ENCODE measurements around the gene TSFM.

DNA sequence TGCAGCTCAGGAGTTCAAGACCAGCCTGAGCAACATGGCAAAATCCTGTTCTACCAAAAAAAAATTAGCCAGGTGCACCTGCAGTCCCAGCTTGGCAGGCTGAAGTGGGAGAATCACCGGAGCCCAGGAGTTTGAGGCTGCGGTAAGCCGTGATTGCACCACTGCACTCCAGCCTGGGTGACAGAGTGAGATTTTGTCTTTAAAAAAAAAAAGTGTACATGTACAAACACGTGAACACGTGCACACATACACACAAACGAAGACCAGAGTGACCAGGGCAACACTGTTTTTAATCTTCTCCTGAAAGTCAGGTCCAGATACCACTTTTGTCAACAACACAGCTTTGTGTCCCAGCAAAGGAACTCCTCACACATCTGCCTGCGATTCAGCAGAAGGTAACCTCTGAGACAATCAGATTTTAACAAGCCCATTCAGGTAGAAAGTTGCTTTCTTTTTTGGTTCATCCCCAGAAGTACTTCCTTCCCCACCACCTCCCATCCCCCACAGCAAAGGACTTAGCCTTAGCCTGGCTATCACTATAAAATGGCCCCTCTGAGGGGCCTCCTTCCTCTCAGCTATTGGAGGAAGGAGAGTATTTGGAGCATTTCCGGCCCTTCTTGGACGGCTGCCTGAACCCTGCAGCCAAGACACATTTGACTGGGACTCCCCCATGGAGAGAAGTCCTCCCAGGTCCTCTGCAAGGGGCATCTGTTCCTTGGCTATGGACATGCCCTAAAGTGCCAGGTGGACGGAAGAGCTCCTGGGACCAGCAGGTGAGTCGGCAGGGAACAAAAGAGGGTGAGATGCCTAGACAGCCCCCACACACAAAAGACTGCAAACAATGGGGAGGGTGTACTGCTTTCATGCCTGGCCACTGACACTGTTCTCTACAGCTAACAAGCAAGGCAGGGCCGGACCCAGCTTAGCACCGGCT lies 54.1 kb downstream of the TSFM start:
- TF ChIP-seq EZH2phosphoT487 (IDR thresholded peaks at IDR 0.05; ENCODE audit: insufficient read depth, low read depth) (no peak), EZH2 (IDR thresholded peaks at IDR 0.05; ENCODE audit: insufficient read depth, poor library complexity, severe bottlenecking) (no peak)

All from GM23248 (cell line).